Mucosa of stomach (tissue), 1 donor: ENCODE data around the gene ASXL2.
"Not testable (repeated sequence)": the region's sequence is repeated elsewhere in the genome, so short reads cannot be mapped to it uniquely, and the experiment has no call there.

ENCODE experiments used
- H3K27me3 ChIP-seq: one replicate; pipeline ENCODE4 v1.7.0; 2013; ENCODE audit warnings: mild to moderate bottlenecking, low read length; ENCODE audit not compliant: control insufficient read depth, insufficient read depth
- H3K36me3 ChIP-seq: one replicate; pipeline ENCODE4 v1.7.0; 2013; ENCODE audit warnings: low read length; ENCODE audit not compliant: control insufficient read depth, insufficient read depth
- H3K4me1 ChIP-seq: one replicate; pipeline ENCODE4 v1.7.0; 2013; ENCODE audit warnings: mild to moderate bottlenecking, low read length; ENCODE audit not compliant: control insufficient read depth, insufficient read depth
- H3K4me3 ChIP-seq: one replicate; pipeline ENCODE4 v1.7.0; 2013; ENCODE audit warnings: low read length
- H3K9ac ChIP-seq: one replicate; pipeline ENCODE4 v1.7.0; 2013; ENCODE audit warnings: mild to moderate bottlenecking, low read length, moderate library complexity
- H3K9me3 ChIP-seq: one replicate; pipeline ENCODE4 v1.7.0; 2013; ENCODE audit warnings: mild to moderate bottlenecking, low read length, moderate library complexity; ENCODE audit not compliant: control insufficient read depth
- donor health status: Pancreatic carcinoma.

ASXL2 gene

DNA sequence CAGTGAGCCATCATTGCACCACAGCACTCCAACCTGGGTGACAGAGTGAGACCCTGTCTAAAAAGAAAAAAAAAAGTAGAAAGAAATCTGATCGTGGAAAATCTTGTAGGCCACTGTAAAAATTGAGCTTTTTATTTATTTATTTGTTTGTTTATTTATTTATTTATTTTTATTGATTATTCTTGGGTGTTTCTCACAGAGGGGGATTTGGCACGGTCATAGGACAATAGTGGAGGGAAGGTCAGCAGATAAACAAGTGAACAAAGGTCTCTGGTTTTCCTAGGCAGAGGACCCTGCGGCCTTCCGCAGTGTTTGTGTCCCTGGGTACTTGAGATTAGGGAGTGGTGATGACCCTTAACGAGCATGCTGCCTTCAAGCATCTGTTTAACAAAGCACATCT, 31.3 kb upstream of the ASXL2 start:
- H3K4me1 ChIP-seq, H3K9ac ChIP-seq, H3K36me3 ChIP-seq, H3K9me3 ChIP-seq, H3K27me3 ChIP-seq, H3K4me3 ChIP-seq: not testable (repeated sequence)

DNA sequence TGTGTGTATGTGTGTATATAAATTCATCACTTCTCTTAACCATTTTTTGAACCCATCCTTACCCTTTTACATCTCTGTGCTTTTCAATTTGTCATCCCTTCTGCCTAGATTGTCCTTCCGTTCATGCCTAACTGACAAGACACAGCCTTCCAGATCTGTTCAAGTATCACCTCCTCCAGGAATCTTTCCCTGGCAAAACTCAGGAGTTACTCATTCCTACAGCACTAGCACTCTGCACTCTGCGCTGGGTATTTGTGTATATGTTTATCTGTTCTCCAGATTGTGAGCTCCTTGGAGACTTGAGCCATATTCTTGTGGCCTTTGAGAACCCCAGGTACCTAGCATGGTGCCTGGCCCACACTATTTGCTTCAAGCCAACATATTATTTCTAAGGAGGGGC, 26.8 kb upstream of the ASXL2 start:
- no peaks in the 10 kb centered on the region for H3K36me3 ChIP-seq
- no peak overlapping the region for H3K4me3 ChIP-seq
- H3K9me3 ChIP-seq: no peaks in the 10 kb centered on the region
- no peaks in the 10 kb centered on the region for H3K4me1 ChIP-seq
- no peak overlapping the region for H3K9ac ChIP-seq
- no peaks in the 10 kb centered on the region for H3K27me3 ChIP-seq

DNA sequence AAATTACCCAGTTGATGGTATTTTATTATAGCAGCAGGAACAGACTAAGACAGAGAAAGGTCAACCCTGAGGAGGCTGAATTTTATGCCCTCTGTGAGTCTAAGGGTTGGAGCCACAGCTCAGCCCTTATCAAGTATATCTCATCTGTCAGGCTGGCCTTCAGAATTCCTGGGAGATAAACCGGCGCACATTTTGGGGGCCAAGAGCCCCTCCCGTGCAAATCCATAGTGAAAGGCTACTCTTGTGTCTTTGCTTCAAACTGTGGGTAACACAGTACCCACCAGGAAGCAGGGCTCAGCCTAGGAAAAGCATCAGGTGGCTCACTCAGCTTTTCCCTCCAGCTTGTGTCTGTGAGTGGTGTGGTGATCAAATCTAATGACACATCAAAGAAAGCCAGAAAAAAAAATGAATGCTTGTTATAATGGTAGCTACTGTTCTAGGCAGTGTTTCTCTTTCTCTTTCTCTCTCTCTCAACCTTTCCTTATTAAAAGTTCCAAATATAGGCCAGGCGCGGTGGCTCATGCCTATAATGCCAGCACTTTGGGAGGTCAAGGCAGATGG, 25.0 kb upstream of the ASXL2 start:
- Histone ChIP-seq H3K9ac (no peak overlapping the region), H3K36me3 (no peaks in the 10 kb centered on the region), H3K4me3 (no peak overlapping the region), H3K4me1 (no peaks in the 10 kb centered on the region), H3K27me3 (no peaks in the 10 kb centered on the region), H3K9me3 (no peaks in the 10 kb centered on the region)

DNA sequence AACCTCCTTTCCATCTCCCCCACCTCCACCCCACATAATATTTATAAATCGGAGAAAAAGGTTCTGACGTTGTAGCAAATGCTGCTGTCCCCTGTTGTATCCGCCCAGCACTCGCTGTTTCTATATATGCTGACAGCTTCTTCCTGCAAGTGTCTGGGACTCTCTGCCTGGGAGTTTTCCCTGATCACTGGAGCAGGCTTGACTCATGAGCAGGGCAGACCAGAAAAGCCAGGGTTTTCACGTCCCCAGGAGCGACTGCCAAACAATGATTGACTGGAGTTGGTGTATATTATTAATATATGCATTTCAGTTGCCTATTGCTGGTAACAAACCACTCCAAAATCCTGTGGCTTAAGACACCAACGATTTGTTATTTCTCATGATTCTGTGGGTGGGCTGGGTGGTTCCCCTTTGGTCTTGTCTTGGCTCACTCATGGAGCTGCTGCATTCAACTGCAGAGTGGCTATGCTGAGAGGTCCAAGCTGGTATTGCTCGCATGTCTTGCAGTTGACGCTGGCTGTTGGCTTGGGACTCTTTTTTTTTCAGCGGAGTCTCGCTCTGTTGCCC, 21.2 kb upstream of the ASXL2 start:
- no peak overlapping the region for H3K9ac ChIP-seq
- H3K4me1 ChIP-seq: no peaks in the 10 kb centered on the region
- H3K27me3 ChIP-seq: no peaks in the 10 kb centered on the region
- no peaks in the 10 kb centered on the region for H3K36me3 ChIP-seq
- H3K9me3 ChIP-seq: no peaks in the 10 kb centered on the region
- no peak overlapping the region for H3K4me3 ChIP-seq

DNA sequence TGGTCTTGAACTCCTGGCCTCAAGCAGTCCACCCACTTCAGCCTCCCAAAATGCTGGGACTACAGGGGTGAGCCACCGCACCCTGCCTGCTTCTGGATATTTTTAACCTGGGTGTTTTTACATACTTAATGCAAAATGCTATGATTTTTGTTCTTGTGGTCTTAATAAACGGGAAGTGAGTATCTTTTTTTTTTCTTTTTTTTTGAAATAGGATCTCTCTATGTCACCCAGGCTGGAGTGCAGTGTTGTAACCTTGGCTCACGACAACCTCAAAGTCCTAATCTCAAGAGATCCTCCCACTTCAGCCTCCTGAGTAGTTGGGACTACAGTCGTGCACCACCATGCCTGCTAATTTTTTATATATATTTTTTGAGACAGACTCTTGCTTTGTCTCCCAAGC, 19.2 kb upstream of the ASXL2 start:
- Histone ChIP-seq H3K4me3 (no peak overlapping the region), H3K4me1 (no peaks in the 10 kb centered on the region), H3K36me3 (no peaks in the 10 kb centered on the region), H3K9ac (no peak overlapping the region), H3K9me3 (no peaks in the 10 kb centered on the region), H3K27me3 (no peaks in the 10 kb centered on the region)

DNA sequence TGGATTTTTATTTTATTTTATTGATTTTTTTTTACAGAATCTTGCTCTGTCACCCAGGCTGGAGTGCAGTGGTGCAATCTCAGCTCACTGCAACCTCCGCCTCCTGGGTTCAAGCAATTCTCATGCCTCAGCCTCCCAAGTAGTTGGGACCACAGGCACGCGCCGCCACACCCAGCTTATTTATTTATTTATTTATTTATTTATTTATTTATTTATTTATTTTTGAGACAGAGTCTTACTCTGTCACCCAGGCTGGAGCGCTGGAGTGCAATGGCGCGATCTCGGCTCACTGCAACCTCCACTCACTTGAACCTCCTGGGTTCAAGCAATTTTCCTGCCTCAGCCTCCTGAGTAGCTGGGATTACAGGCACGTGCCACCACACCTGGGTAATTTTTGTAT, 18.0 kb upstream of the ASXL2 start:
- H3K27me3 ChIP-seq, H3K4me3 ChIP-seq, H3K9ac ChIP-seq, H3K9me3 ChIP-seq, H3K36me3 ChIP-seq, H3K4me1 ChIP-seq: not testable (repeated sequence)

DNA sequence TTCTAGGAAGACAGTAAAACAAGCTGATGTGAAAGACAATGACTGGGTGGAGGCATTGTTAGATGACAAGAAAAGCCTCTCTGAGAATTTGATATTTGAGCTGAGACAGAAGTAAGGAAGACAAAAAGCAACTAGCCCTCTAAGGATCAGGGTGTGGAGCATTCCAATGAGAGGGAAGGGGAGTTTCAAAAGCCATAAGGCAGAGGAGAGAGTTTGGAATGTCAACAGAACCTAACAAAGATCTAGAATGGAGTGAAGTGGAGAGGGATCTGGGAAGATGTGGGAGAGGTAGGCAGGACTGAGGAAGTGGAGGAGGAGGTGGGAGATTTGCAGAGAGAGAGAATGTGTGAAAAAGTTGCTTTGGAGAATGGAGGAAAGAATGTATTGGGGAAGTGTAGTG, 17.3 kb upstream of the ASXL2 start:
- no peaks in the 10 kb centered on the region for H3K9me3 ChIP-seq
- no peaks in the 10 kb centered on the region for H3K27me3 ChIP-seq
- H3K36me3 ChIP-seq: no peaks in the 10 kb centered on the region
- H3K9ac ChIP-seq: no peak overlapping the region
- H3K4me3 ChIP-seq: no peak overlapping the region
- H3K4me1 ChIP-seq: no peaks in the 10 kb centered on the region

DNA sequence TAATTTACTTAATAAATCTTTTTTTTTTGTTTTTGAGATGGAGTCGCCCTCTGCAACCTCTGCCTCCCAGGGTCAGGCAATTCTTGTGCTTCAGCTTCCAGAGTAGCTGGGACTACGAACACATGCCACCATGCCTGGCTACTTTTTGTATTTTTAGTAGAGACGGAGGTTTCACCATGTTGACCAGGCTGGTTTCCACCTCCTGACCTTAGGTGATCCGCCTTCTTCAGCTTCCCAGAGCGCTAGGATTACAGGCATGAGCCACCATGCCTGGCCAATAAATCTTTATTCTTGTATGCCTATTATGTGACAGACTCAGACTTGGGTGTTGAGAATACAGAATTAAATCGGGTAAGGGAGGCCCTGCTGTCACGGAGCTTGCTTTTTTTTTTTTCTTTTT, 16.7 kb upstream of the ASXL2 start:
- Histone ChIP-seq H3K27me3 (no peaks in the 10 kb centered on the region), H3K36me3 (no peaks in the 10 kb centered on the region), H3K9ac (no peak overlapping the region), H3K4me1 (no peaks in the 10 kb centered on the region), H3K4me3 (no peak overlapping the region), H3K9me3 (no peaks in the 10 kb centered on the region)

DNA sequence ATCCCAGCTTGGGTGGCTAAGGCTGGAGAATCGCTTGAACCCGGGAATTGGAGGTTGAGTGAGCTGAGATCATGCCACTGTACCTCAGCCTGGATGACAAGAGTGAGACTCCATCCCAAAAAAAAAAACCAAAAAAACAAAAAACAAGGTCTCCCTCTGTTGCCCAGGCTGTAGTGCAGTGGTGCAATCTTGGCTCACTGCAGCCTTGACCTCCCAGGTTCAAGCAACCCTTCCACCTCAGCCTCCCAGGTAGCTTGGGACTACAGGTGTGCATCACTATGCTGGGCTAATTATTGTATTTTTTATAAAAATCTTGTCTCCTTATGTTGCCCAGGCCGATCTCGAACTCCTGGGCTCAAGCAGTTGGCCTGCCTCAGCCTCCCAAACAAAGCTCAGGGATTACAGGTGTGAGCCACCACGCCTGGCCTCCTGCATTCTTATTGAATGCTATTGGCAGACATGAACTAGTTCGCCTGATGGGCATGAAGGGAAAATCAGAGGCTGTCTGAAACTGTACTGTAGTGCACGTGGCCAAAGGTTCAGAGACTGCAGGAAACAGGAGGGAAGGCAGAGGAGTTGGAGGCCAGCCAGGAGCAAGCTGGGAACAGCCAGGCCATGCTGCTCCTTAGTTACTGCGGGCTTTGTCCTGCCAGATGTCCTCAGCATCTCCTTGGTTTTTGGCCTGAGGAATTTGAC, 16.0 kb upstream of the ASXL2 start:
- Histone ChIP-seq H3K9me3 (no peaks in the 10 kb centered on the region), H3K4me1 (no peaks in the 10 kb centered on the region), H3K4me3 (no peak overlapping the region), H3K36me3 (no peaks in the 10 kb centered on the region), H3K27me3 (no peaks in the 10 kb centered on the region), H3K9ac (no peak overlapping the region)

DNA sequence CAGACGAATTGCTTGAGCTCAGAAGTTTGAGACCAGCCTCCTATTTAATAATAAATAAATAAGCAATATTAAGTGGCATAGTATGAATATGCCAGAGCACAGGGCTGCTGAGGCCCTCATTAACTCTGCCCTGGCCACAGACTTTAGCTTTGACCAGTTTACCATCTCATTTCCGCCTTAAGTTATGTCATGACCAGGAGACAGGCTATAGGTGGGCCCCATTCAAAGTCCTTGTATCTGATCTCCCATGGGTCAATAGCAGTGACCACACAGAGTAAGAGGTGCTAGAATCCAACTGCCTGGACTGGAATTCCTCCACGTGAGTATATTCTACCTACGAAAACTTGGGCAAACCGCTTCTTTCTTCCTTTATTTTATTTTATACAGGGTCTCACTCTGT, 13.4 kb upstream of the ASXL2 start:
- Histone ChIP-seq H3K27me3 (no peaks in the 10 kb centered on the region), H3K36me3 (no peaks in the 10 kb centered on the region), H3K4me3 (no peak overlapping the region), H3K4me1 (no peaks in the 10 kb centered on the region), H3K9ac (no peak overlapping the region), H3K9me3 (no peaks in the 10 kb centered on the region)

DNA sequence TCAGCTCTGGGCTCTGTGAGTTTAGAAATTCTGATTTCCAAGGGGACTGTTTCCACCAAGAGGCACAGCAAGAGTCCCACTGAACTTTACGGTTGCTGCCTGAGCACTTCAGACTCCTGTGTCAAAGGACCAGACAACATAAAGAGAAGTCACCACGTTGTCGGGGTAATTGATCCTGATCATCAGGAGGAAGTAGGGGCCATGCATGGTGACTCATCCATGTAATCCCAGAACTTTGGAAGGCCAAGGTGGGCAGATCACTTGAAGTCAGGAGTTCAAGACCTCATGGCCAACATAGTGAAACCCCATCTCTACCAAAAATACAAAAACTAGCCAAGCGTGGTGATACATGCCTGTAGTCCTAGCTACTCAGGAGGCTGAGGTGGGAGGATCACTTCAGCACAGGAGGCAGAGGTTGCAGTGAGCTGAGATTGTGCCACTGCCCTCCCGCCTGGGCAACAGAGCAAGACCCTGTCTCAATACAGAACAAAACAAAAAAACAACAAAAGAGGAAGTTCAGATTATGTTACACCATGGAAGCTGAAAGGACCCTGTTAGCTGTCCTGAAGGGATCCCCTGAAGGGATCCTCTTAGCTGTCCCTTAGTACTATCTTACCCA, 9.4 kb upstream of the ASXL2 start:
- H3K36me3 ChIP-seq: no peaks in the 10 kb centered on the region
- H3K4me1 ChIP-seq: no peaks in the 10 kb centered on the region
- no peaks in the 10 kb centered on the region for H3K27me3 ChIP-seq
- no peak overlapping the region for H3K4me3 ChIP-seq
- no peaks in the 10 kb centered on the region for H3K9me3 ChIP-seq
- no peak overlapping the region for H3K9ac ChIP-seq

DNA sequence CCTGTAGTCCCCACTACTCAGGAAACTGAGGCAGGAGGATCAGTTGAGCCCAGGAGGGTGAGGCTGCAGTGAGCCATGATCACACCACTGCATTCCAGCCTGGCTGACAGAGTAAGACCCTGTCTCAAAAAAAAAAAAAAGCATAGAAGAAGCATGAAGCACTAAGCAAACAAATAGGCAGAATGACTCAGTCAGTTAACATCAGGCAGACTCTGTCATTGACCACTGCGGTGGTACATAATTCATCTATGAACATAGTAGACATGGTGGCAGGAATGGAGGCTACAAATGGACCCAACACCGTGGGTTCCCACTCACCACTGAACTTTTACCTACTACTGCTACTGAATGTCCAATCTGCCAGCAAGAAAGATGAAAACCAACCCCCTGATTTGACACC, 7.6 kb upstream of the ASXL2 start:
- no peaks in the 10 kb centered on the region for H3K4me1 ChIP-seq
- H3K4me3 ChIP-seq: no peak overlapping the region
- no peaks in the 10 kb centered on the region for H3K36me3 ChIP-seq
- no peak overlapping the region for H3K9ac ChIP-seq
- H3K9me3 ChIP-seq: no peaks in the 10 kb centered on the region
- H3K27me3 ChIP-seq: no peaks in the 10 kb centered on the region
